ENCODE results near the gene STAP2.

DNA sequence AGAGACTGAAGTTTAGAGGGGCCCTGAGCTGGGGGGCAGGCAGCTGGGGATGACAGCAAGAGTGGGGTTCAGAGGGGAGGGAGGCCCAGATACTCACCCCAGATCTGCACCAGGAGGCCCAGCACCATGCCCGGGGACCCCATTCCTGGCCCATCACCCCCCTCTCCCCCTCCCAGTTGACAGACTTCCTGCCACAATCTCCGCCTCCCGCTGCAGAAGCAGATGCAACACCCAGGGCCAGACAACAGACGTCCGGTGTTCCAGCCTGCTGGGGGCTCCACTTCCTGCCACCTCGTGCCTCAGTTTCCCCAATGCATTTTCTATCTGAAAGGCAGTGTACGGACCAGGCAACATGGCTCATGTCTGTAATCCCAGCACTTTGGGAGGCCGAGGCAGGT, 36.4 kb downstream of the STAP2 start, which contains the start of gene TMIGD2:
- TF ChIP-seq POLR2A (IDR thresholded peaks at IDR 0.05; ENCODE audit: low read length) (no peak), GATA1 (IDR thresholded peaks at IDR 0.05; ENCODE audit: low read depth, low read length) (no peak)
